Keratinocyte (primary cell): ENCODE measurements around the gene TFF3. TPM values are rescaled to one million over a fixed set of nuclear protein-coding genes. Genes with fewer than 3 reads are reported as not detected.

Source experiments
- DNase-seq: peaks from one replicate; pipeline ENCODE4 v3.0.0-alpha.2; 2011; ENCODE audit warnings: low read depth, missing footprints, low spot score
- FAIRE-seq: peaks from 2 replicates; lab custom pipeline; 2011; peaks lifted over from hg19 to GRCh38; lab: Jason Lieb, UNC
- H2AFZ ChIP-seq: 2 replicates; pipeline ENCODE4 v1.6.0; 2012; ENCODE audit warnings: low read length, control low read depth, inconsistent platforms; ENCODE audit not compliant: control insufficient read depth
- H3K27ac ChIP-seq: 2 replicates; pipeline ENCODE4 v1.5.1; 2011; ENCODE audit warnings: low read length; ENCODE audit not compliant: control insufficient read depth, insufficient read depth
- H3K27me3 ChIP-seq: 3 replicates; pipeline ENCODE4 v1.6.0; 2011; ENCODE audit warnings: low read length; ENCODE audit not compliant: control insufficient read depth, insufficient read depth; ENCODE audit errors: extremely low read depth
- H3K36me3 ChIP-seq, 2 experiments: 2 replicates in 1 of 2; 3 replicates in 1 of 2; pipeline ENCODE4 v1.5.1; 2011; ENCODE audit warnings: low read length in 2 of 2, mild to moderate bottlenecking in 1 of 2; ENCODE audit not compliant: control insufficient read depth in 2 of 2, insufficient read depth in 2 of 2; ENCODE audit errors: extremely low read depth in 1 of 2
- H3K4me1 ChIP-seq: 3 replicates; pipeline ENCODE4 v1.5.1; 2011; ENCODE audit warnings: low read length; ENCODE audit not compliant: control insufficient read depth, insufficient read depth; ENCODE audit errors: extremely low read depth
- H3K4me2 ChIP-seq: 3 replicates; pipeline ENCODE4 v1.6.0; 2011; ENCODE audit warnings: low read depth, low read length; ENCODE audit not compliant: control insufficient read depth, insufficient read depth; ENCODE audit errors: extremely low read depth
- H3K4me3 ChIP-seq, 3 experiments: fragments of 200-600 bp in 1 of 3; sonication (generic) in 1 of 3; 2 replicates in 2 of 3; 3 replicates in 1 of 3; pipeline ENCODE4 v1.5.1; 2011 to 2016; ENCODE audit warnings: low read length in 3 of 3, mild to moderate bottlenecking in 3 of 3, control low read depth in 2 of 3, inconsistent platforms in 1 of 3, low read depth in 1 of 3, mixed read lengths in 1 of 3, mixed run types in 1 of 3, moderate library complexity in 1 of 3; ENCODE audit not compliant: control insufficient read depth in 2 of 3, insufficient read depth in 2 of 3; ENCODE audit errors: extremely low read depth in 1 of 3
- H3K79me2 ChIP-seq: 2 replicates; pipeline ENCODE4 v1.6.0; 2012; ENCODE audit warnings: low read length; ENCODE audit not compliant: control insufficient read depth, insufficient read depth
- H3K9ac ChIP-seq: 3 replicates; pipeline ENCODE4 v1.6.0; 2011; ENCODE audit warnings: low read length; ENCODE audit not compliant: control insufficient read depth, insufficient read depth; ENCODE audit errors: extremely low read depth
- H3K9me1 ChIP-seq: 3 replicates; pipeline ENCODE4 v1.6.0; 2011; ENCODE audit warnings: low read length; ENCODE audit not compliant: control insufficient read depth, insufficient read depth; ENCODE audit errors: extremely low read depth
- H3K9me3 ChIP-seq: 2 replicates; pipeline ENCODE4 v1.5.1; 2012; ENCODE audit warnings: low read depth, low read length; ENCODE audit not compliant: control insufficient read depth
- H4K20me1 ChIP-seq: 3 replicates; pipeline ENCODE4 v1.6.0; 2011; ENCODE audit warnings: low read length; ENCODE audit not compliant: control insufficient read depth, insufficient read depth; ENCODE audit errors: extremely low read depth
- CTCF ChIP-seq, 3 experiments: IDR thresholded peaks in 1 of 3; conservative IDR thresholded peaks in 1 of 3; optimal IDR thresholded peaks in 1 of 3; 2 replicates in 2 of 3; 3 replicates in 1 of 3; pipeline versions ENCODE3 to v1.5.1; 2011; ENCODE audit warnings: low read length in 3 of 3, mild to moderate bottlenecking in 3 of 3, moderate library complexity in 2 of 3, control low read depth in 1 of 3, inconsistent platforms in 1 of 3; ENCODE audit not compliant: insufficient read depth in 2 of 3; ENCODE audit errors: extremely low read depth in 1 of 3
- EZH2 ChIP-seq: IDR thresholded peaks from one replicate; pipeline ENCODE4 v1.6.1; 2012; ENCODE audit warnings: inconsistent platforms, mild to moderate bottlenecking, low read length, moderate library complexity
- dilution Hi-C: fragments of 300-500 bp; cut with MboI; formaldehyde crosslinking; loops from one replicate; pipeline ENCODE4 v1.7.0; 2020; ENCODE audit warnings: low sequenced_read_pairs; ENCODE audit not compliant: extremely low pct_ligation_motif_present
- polyA plus RNA-seq, 5 experiments: library from polyadenylated mRNA; depleted of rRNA in 3 of 5; stranded (reverse) in 3 of 5; stranded (forward) in 1 of 5; unstranded in 1 of 5; fragments of >200 nt; gene quantifications; 1 replicate in 1 of 5; 2 replicates in 3 of 5; 3 replicates in 1 of 5; pipeline versions ENCODE4 v1.2.1 to v1.2.3, GENCODE V29; 2011 to 2012; ENCODE audit warnings: missing spikeins in 2 of 5, low read depth in 1 of 5, low replicate concordance in 1 of 5

Gene TFF3
- polyA plus RNA-seq, 1 donor (not counting 4 experiments of a cell fraction or from before 2014, with no cell fraction given), result not detected

GRCh38 chr21:42336054-42336453 lies 20.8 kb upstream of the TFF3 start:
- DNase-seq (no peak), FAIRE-seq (no peak)
- H3K79me2 ChIP-seq, result no peaks in the 10 kb centered on the region

GRCh38 chr21:42332557-42333317 lies 17.5 kb upstream of the TFF3 start:
- FAIRE-seq (no peak), DNase-seq (no peak)
- no peak overlapping the region for H3K4me3 ChIP-seq
- no peaks in the 10 kb centered on the region for H4K20me1 ChIP-seq
- H2AFZ ChIP-seq, result no peak overlapping the region
- H3K36me3 ChIP-seq, result no peaks in the 10 kb centered on the region
- TF ChIP-seq CTCF (optimal IDR thresholded peaks at IDR 0.05 in 1 of 3, IDR thresholded peaks at IDR 0.05 in 1 of 3, conservative IDR thresholded peaks at IDR 0.05 in 1 of 3; ENCODE audit: extremely low read depth in 1 of 3, insufficient read depth in 2 of 3, low read length in 3 of 3) (no peak), EZH2 (no peak)
- no peaks in the 10 kb centered on the region for H3K9me3 ChIP-seq
- no peak overlapping the region for H3K9ac ChIP-seq
- H3K79me2 ChIP-seq, result no peaks in the 10 kb centered on the region
- H3K27me3 ChIP-seq, result peaks cover 15% of the 10 kb centered on the region
- H3K4me2 ChIP-seq, result no peak overlapping the region
- H3K9me1 ChIP-seq, result no peaks in the 10 kb centered on the region
- no peak overlapping the region for H3K27ac ChIP-seq
- H3K4me1 ChIP-seq, result no peaks in the 10 kb centered on the region
- dilution Hi-C loops, result no loop called here

More at GRCh38 chr21:42336054-42336453, 20.8 kb upstream of the TFF3 start:
- H3K9me3 ChIP-seq, result no peaks in the 10 kb centered on the region
- H3K27ac ChIP-seq, result no peak overlapping the region
- no peak overlapping the region for H3K4me3 ChIP-seq
- no peaks in the 10 kb centered on the region for H3K4me1 ChIP-seq
- no peaks in the 10 kb centered on the region for H4K20me1 ChIP-seq
- H3K36me3 ChIP-seq, result no peaks in the 10 kb centered on the region
- H3K9me1 ChIP-seq, result no peaks in the 10 kb centered on the region
- H2AFZ ChIP-seq, result no peak overlapping the region
- no peak overlapping the region for H3K9ac ChIP-seq
- dilution Hi-C loops, result no loop called here
- peaks cover 8% of the 10 kb centered on the region for H3K27me3 ChIP-seq
- no peak overlapping the region for H3K4me2 ChIP-seq
- TF ChIP-seq CTCF (optimal IDR thresholded peaks at IDR 0.05 in 1 of 3, IDR thresholded peaks at IDR 0.05 in 1 of 3, conservative IDR thresholded peaks at IDR 0.05 in 1 of 3; ENCODE audit: extremely low read depth in 1 of 3, insufficient read depth in 2 of 3, low read length in 3 of 3) (no peak), EZH2 (no peak)
